GM23338 (cell line): ENCODE results near the gene PAH. TPM values are rescaled to one million over a fixed set of nuclear protein-coding genes. Genes with fewer than 3 reads are reported as not detected.

Source experiments
- ATAC-seq: fragments of 200-7000 bp; cut with Tn5 transposase; 3 replicates; pipeline ENCODE4 v1.9.1; 2020
- DNase-seq: peaks from one replicate; pipeline ENCODE4 v3.0.0-alpha.2; 2015; ENCODE audit warnings: low spot score
- H2AFZ ChIP-seq: fragments of 200-600 bp; sonication (generic); 2 replicates; pipeline ENCODE4 v1.8.0; 2016; ENCODE audit warnings: antibody characterized with exemption, mild to moderate bottlenecking, moderate library complexity
- H3F3A ChIP-seq: fragments of 200-600 bp; sonication (generic); replicated peaks from 2 replicates; pipeline ENCODE4 v1.8.0; 2017; ENCODE audit warnings: antibody characterized with exemption, mixed run types, low read depth
- H3K27ac ChIP-seq: fragments of 200-600 bp; sonication (generic); 2 replicates; pipeline ENCODE4 v1.6.1; 2016; ENCODE audit warnings: low read depth
- H3K27me3 ChIP-seq: fragments of 200-600 bp; sonication (generic); 2 replicates; pipeline ENCODE4 v1.8.0; 2016; ENCODE audit warnings: mild to moderate bottlenecking, mixed run types, moderate library complexity; ENCODE audit not compliant: insufficient read depth
- H3K36me3 ChIP-seq: fragments of 200-600 bp; sonication (generic); 2 replicates; pipeline ENCODE4 v1.8.0; 2016; ENCODE audit warnings: mild to moderate bottlenecking; ENCODE audit not compliant: insufficient read depth
- H3K4me1 ChIP-seq: fragments of 200-600 bp; sonication (generic); 2 replicates; pipeline ENCODE4 v1.8.0; 2016; ENCODE audit warnings: mild to moderate bottlenecking, moderate library complexity; ENCODE audit not compliant: insufficient read depth
- H3K4me2 ChIP-seq: fragments of 200-600 bp; sonication (generic); 2 replicates; pipeline ENCODE4 v1.7.1; 2017; ENCODE audit warnings: mixed run types
- H3K4me3 ChIP-seq: fragments of 200-600 bp; sonication (generic); 2 replicates; pipeline ENCODE4 v1.6.1; 2016; ENCODE audit warnings: mixed run types
- H3K79me2 ChIP-seq: fragments of 200-600 bp; sonication (generic); replicated peaks from 2 replicates; pipeline ENCODE4 v1.8.0; 2017; ENCODE audit warnings: mild to moderate bottlenecking; ENCODE audit not compliant: insufficient read depth
- H3K9me2 ChIP-seq: fragments of 200-600 bp; sonication (generic); 2 replicates; pipeline ENCODE4 v1.8.0; 2017; ENCODE audit not compliant: insufficient read depth
- H4K20me1 ChIP-seq: fragments of 200-600 bp; sonication (generic); replicated peaks from 2 replicates; pipeline ENCODE4 v1.8.0; 2017; ENCODE audit warnings: mild to moderate bottlenecking; ENCODE audit not compliant: insufficient read depth
- H3K27ac Mint-ChIP-seq: 2 replicates; pipeline ENCODE4 v1.8.0; 2020; ENCODE audit warnings: inconsistent platforms, mild to moderate bottlenecking, moderate library complexity, mixed read lengths
- H3K27me3 Mint-ChIP-seq: 3 replicates; pipeline ENCODE4 v1.8.0; 2022; ENCODE audit warnings: low read depth, mild to moderate bottlenecking, moderate library complexity, mixed read lengths, inconsistent platforms; ENCODE audit not compliant: insufficient read depth, poor library complexity
- H3K36me3 Mint-ChIP-seq: 3 replicates; pipeline ENCODE4 v1.8.0; 2021; ENCODE audit warnings: low read depth, mild to moderate bottlenecking, inconsistent platforms, moderate library complexity, mixed read lengths
- H3K4me1 Mint-ChIP-seq: 3 replicates; pipeline ENCODE4 v1.8.0; 2020; ENCODE audit warnings: mild to moderate bottlenecking, inconsistent platforms, mixed read lengths
- H3K4me3 Mint-ChIP-seq: 3 replicates; pipeline ENCODE4 v1.8.0; 2021; ENCODE audit warnings: moderate library complexity, mild to moderate bottlenecking, inconsistent platforms, mixed read lengths
- H3K9me3 Mint-ChIP-seq: 3 replicates; pipeline ENCODE4 v1.8.0; 2020; ENCODE audit warnings: moderate library complexity, mild to moderate bottlenecking, inconsistent platforms, mixed read lengths
- EZH2 ChIP-seq: fragments of 200-600 bp; sonication (generic); IDR thresholded peaks from one replicate; pipeline ENCODE4 v1.8.0; 2017; ENCODE audit warnings: antibody characterized with exemption, mild to moderate bottlenecking, low read depth; ENCODE audit not compliant: unreplicated experiment
- EZH2phosphoT487 ChIP-seq: fragments of 200-600 bp; sonication (generic); IDR thresholded peaks from one replicate; pipeline ENCODE4 v1.8.1; 2018; ENCODE audit warnings: antibody characterized with exemption; ENCODE audit not compliant: unreplicated experiment
- POLR2AphosphoS5 ChIP-seq: IDR thresholded peaks from 2 replicates; pipeline ENCODE4 v1.6.1; 2016; ENCODE audit warnings: antibody characterized with exemption, low read depth
- ZNF114 ChIP-seq: fragments of 250-450 bp; sonication (Bioruptor Pico); IDR thresholded peaks from 2 replicates; pipeline ENCODE4 v1.5.0; 2020; ENCODE audit warnings: mild to moderate bottlenecking, moderate library complexity
- ZNF331 ChIP-seq: fragments of 250-450 bp; sonication (Bioruptor Pico); IDR thresholded peaks from 2 replicates; pipeline ENCODE4 v1.5.0; 2020; ENCODE audit warnings: low read depth, mild to moderate bottlenecking, moderate library complexity
- polyA plus RNA-seq: library from polyadenylated mRNA; unstranded; fragments of >200 nt; fragmentation: Nextera tagmentation; extraction: Ambion mirVana; gene quantifications from 2 replicates; pipeline ENCODE4 v1.2.1, GENCODE V29; 2016
- total RNA-seq: library from RNA; depleted of rRNA; stranded (reverse); fragments of >200 nt; shearing (Covaris generic); gene quantifications from 2 replicates; pipeline ENCODE4 v1.2.3, GENCODE V29; 2014
- TF ChIP-seq, protein P1 (sequence below), 2 experiments: fragments of 200-600 bp in 1 of 2; sonication (generic) in 1 of 2; conservative IDR thresholded peaks; 2 replicates each; pipeline versions ENCODE4 v1.5.1 to v1.6.1; 2016 to 2017; ENCODE audit warnings: antibody characterized with exemption in 2 of 2, low read depth in 2 of 2, mild to moderate bottlenecking in 2 of 2, moderate library complexity in 1 of 2

PAH gene
- total and polyA plus RNA-seq, 2 experiments from 2014 or later: 3.7 to 4.8 TPM

DNA sequence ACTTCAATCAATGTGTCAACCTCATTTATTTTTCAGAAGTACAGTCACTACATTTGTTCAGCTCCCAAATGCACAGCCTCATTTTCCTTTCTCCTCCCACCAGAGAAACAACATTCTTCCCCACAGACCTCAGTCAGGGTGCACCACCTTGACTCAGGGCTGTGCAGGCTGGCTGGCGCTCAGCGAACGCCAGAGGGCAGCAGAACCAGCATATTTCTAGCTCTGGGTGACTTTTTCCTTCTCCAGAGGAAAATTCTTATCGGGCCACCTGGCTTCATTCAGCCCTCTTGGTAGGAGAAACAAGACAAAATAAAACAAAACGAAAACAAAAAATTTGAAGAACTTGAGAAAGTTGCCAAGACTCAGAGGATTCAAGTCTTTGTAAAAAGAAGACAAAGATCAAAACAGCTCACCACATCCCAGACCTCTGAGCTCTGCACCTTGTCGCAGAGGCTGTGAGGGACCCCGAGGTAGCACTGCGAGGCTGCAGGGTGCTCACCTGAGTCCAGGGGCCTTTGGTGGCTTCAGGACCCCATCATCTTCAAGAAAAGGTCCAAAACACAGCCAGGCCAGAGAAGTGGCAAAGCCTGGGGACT, 33.7 kb downstream of the PAH start:
- Histone ChIP-seq H3K4me2 (no peak overlapping the region), H3K27ac (no peak overlapping the region), H3K27me3 (no peaks in the 10 kb centered on the region), H3K4me1 (no peaks in the 10 kb centered on the region), H3F3A (no peaks in the 10 kb centered on the region), H3K36me3 (no peaks in the 10 kb centered on the region), H3K9me2 (no peaks in the 10 kb centered on the region), H3K79me2 (no peaks in the 10 kb centered on the region), H4K20me1 (no peaks in the 10 kb centered on the region), H3K4me3 (no peak overlapping the region), H2AFZ (0 out of 2 replicates have a peak overlapping the region, but pooled peaks have one; percentile 3)
- Mint-ChIP-seq H3K27me3 (peaks cover 2% of the 10 kb centered on the region), H3K36me3 (no peaks in the 10 kb centered on the region), H3K27ac (no peak overlapping the region), H3K4me1 (peaks cover 4% of the 10 kb centered on the region; the same call in 2 of the 3 replicates), H3K9me3 (no peaks in the 10 kb centered on the region), H3K4me3 (no peak overlapping the region)
- no peak for TF ChIP-seq EZH2phosphoT487
- TF ChIP-seq, protein P1, sequence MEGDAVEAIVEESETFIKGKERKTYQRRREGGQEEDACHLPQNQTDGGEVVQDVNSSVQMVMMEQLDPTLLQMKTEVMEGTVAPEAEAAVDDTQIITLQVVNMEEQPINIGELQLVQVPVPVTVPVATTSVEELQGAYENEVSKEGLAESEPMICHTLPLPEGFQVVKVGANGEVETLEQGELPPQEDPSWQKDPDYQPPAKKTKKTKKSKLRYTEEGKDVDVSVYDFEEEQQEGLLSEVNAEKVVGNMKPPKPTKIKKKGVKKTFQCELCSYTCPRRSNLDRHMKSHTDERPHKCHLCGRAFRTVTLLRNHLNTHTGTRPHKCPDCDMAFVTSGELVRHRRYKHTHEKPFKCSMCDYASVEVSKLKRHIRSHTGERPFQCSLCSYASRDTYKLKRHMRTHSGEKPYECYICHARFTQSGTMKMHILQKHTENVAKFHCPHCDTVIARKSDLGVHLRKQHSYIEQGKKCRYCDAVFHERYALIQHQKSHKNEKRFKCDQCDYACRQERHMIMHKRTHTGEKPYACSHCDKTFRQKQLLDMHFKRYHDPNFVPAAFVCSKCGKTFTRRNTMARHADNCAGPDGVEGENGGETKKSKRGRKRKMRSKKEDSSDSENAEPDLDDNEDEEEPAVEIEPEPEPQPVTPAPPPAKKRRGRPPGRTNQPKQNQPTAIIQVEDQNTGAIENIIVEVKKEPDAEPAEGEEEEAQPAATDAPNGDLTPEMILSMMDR (conservative IDR thresholded peaks at IDR 0.05; ENCODE audit: low read depth in 2 of 2): peak; percentile 92 to 95
- peak; percentile 85 for ATAC-seq
- peak; percentile 75 for DNase-seq

DNA sequence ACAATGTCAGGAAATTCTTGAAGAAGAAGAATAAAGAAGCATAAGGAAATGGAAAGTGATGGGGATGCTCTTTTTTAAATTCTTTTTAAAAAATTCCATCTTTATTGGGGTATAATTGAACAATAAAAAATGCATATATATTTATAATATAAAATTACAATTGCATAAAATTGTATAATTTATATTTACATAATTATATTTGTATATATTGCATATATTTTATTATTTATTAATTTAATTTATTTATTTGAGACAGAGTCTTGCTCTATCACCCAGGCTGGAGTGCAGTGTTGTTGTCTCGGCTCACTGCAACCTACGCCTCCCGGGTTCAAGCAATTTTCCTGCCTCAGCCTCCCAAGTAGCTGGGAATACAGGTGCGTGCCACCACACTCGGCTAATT, 36.3 kb downstream of the PAH start:
- Histone ChIP-seq H3K27me3 (no peaks in the 10 kb centered on the region), H3F3A (no peaks in the 10 kb centered on the region), H3K79me2 (no peaks in the 10 kb centered on the region), H3K4me1 (no peaks in the 10 kb centered on the region), H3K4me2 (no peak overlapping the region), H3K9me2 (no peaks in the 10 kb centered on the region), H2AFZ (no peak overlapping the region), H3K27ac (no peak overlapping the region), H3K4me3 (no peak overlapping the region), H4K20me1 (no peaks in the 10 kb centered on the region), H3K36me3 (no peaks in the 10 kb centered on the region)
- Mint-ChIP-seq H3K27ac (no peak overlapping the region), H3K4me1 (peaks cover 2% of the 10 kb centered on the region; the same call in 1 of the 3 replicates), H3K9me3 (no peaks in the 10 kb centered on the region), H3K36me3 (no peaks in the 10 kb centered on the region), H3K4me3 (no peak overlapping the region), H3K27me3 (no peaks in the 10 kb centered on the region)
- TF ChIP-seq EZH2: no peak
- DNase-seq (no peak), ATAC-seq (no peak)

DNA sequence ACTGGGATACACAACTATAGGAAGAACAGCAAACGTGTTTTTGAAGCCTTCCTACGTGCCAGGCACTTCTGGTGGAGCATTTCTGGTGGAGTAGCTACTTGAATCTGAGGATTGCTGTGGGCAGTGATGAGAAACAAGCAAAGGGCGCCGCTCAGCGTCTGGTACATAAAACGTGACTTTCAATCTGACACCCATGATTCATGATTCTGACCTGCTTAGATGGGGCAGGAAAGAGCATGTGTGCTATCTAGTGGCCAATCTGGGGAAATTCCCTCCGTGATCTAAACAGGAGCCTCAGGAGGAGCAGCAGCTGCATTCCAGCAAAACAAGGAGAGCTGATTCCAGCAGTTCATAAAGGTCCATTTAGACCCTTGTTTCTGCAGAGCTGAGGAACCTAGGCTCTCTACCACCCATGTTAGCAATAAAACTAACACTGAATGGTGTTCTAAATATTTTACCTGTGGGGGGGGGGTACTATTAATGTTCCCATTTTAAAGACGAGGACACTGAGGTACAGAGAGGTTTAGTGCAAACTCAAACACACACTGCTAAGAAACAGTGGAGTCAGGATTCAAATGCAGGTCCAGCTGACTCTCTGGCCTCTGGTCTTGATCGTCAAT, 37.8 kb downstream of the PAH start:
- no peaks in the 10 kb centered on the region for H3K27me3 Mint-ChIP-seq
- H3F3A ChIP-seq: no peaks in the 10 kb centered on the region

More for the DNA sequence above, 37.8 kb downstream of the PAH start:
- no peak overlapping the region for H3K4me3 Mint-ChIP-seq
- DNase-seq (peak; percentile 90), ATAC-seq (peak; percentile 91)
- H3K9me2 ChIP-seq: no peaks in the 10 kb centered on the region
- H4K20me1 ChIP-seq: no peaks in the 10 kb centered on the region
- 0 out of 2 replicates have a peak overlapping the region, but pooled peaks have one; percentile 17 for H3K4me2 ChIP-seq
- no peaks in the 10 kb centered on the region for H3K79me2 ChIP-seq
- no peaks in the 10 kb centered on the region for H3K36me3 Mint-ChIP-seq
- H3K27ac Mint-ChIP-seq: no peak overlapping the region
- H3K27ac ChIP-seq: no peak overlapping the region
- H3K4me1 Mint-ChIP-seq: peaks cover 2% of the 10 kb centered on the region; the same call in 1 of the 3 replicates
- H3K36me3 ChIP-seq: no peaks in the 10 kb centered on the region
- peak overlapping the region; percentile 61; the same call in 1 of the 2 replicates for H2AFZ ChIP-seq
- no peak overlapping the region for H3K4me3 ChIP-seq
- TF ChIP-seq POLR2AphosphoS5 (no peak), ZNF114 (CRISPR knock-in tag) (no peak), ZNF331 (CRISPR knock-in tag) (no peak)
- TF ChIP-seq, protein P1 (conservative IDR thresholded peaks at IDR 0.05; ENCODE audit: low read depth in 2 of 2): peak; percentile 70 to 95
- no peaks in the 10 kb centered on the region for H3K27me3 ChIP-seq
- no peaks in the 10 kb centered on the region for H3K4me1 ChIP-seq
- no peaks in the 10 kb centered on the region for H3K9me3 Mint-ChIP-seq
